Frontal cortex (tissue), 4 donors: ENCODE data around the gene LHX2. TPM values are rescaled to one million over a fixed set of nuclear protein-coding genes. Genes with fewer than 3 reads are reported as not detected.

Experiments used
- DNase-seq, 2 donors: peaks; one replicate each; pipeline ENCODE4 v3.0.0; 2012; ENCODE audit warnings: low spot score in 2 of 2
- FAIRE-seq: peaks from 2 replicates; lab custom pipeline; 2012; peaks lifted over from hg19 to GRCh38; lab: Jason Lieb, UNC
- total RNA-seq: library from RNA; depleted of rRNA; stranded (reverse); fragments of >200 nt; gene quantifications from one replicate; pipeline ENCODE4 v1.2.3, GENCODE V29; 2014
- donor health status: control.
- donor health status: control.
- donor health status: control.

The LHX2 gene
- total RNA-seq, 1 donor from 2014 or later: 73.0 TPM

DNA sequence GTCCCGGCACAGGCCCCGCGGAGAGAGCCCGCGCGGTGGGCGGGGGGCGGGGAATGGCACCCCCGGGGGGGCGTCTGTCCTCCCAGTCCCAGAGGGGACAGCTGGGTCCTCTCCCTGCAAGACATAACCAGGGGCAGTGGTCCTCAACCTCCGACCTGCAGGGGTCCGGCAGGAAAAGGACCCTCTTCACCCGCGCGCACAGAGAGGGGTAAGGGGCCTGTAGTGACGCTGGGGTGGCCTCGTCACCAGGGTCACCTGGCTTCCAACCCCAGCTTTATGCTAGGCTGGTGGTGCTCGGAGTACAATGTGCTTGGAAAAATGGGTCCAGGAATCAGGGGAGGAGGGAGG, 34.2 kb downstream of the LHX2 start:
- FAIRE-seq (no peak), DNase-seq (no peak)

DNA sequence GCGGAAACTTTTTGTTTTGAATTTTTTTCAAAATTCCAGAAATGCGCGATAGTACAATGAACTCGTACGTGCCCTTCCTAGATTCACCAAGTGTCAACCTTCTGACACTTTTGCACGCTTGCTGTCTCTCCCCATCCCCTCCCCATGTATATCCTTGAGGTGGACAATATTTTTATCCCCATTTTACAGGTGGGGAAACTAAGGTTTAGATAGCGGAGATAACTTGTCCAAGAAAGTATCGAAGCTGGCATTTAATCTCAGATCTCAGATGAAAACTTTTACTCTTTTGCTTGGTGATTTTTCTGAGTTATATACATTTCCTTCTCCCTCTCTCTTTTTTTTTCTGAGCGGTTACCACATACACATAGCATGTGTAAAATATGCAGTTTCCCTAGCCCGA, 34.6 kb downstream of the LHX2 start:
- FAIRE-seq: no peak
- DNase-seq: no peak

DNA sequence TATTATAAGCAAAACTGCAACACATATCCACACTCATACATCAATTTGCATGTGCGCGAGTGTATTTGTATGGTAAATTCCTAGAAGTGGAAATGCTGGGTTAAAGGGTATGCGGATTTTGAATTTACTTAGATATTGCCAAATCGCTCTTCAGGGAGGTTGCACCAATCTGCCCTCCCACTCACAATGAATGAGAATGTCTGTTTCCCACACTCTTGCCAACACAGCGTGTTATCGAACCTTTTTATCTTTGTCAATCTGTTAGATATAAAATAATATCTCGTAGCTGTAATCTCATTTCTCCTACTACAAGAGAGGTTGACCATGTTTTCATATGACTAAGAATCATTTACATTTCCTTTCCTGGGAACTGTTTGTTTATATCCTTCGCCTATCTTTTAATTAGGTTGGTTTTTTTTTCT, 35.7 kb downstream of the LHX2 start:
- no peak for FAIRE-seq

DNA sequence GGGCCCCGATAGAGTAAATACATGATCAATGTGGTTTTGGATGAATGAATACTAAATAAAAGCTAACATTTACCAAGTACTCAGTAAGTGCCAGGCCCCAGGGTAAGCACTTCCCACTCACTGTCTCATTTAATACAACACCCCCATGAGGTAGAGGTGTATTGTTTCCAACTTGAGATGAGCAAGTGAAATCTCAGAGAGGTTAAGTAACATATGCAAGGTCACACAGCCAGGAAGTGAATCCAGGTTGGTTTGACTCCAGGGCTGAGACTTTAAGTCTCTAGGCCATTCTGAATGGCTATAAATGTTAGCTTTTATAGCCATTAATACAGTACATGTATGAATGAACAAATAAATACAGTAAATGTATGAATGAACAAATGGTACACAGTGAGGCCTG, 39.4 kb downstream of the LHX2 start:
- FAIRE-seq (no peak), DNase-seq (no peak)

More for the DNA sequence above, 35.7 kb downstream of the LHX2 start:
- no peak for DNase-seq

DNA sequence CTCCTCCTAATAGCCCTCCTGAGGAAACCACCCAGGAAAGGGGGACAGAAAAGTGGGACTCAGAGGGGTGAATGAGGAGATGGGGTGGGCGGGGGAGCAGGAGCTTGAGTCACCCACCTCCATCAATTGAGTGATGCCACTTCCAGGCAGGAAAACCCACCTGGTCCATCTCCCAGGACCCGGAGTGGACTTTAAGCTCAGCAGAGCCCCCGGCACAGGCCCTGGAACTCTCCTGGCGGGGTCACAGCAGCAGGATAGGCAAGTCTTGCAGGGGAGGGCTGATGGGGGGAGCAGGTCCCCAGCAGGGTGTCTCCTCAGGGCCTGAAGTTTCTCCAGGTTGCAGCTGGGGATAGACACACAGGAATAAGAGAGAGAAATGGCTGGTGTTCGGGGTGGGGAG, 40.8 kb downstream of the LHX2 start:
- no peak for FAIRE-seq
- DNase-seq: no peak

DNA sequence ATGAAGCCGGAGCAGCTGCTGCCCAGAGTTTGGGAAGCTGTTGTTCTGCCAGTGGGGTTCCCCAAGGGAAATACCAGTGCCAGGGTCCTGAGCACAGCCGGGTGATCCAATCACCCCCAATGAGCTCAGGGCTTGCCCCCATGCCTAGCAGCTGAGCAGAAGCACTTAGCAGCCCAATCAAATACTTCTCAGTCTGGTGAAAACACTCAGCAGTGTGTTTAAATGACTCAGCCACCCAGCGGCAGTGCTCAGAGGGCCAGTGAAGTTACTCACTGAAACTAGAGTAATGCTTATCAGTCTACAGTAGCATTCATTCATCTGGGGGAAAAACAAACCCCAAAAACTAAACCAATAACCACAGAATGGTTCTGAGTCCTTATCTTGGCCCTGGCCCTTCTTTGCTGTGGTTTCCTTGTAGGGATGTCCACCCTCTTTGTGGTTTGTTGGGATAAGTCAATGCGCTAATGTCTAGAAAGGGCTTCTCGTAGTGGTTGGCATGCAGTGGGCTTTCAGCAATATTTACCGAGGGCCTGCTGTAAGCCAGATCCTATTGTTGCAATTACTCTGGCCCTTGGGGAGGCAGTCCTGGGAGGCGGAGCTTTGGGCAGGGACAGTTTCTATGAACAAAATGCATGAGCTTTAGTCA, 43.1 kb downstream of the LHX2 start:
- no peak for DNase-seq
- no peak for FAIRE-seq

DNA sequence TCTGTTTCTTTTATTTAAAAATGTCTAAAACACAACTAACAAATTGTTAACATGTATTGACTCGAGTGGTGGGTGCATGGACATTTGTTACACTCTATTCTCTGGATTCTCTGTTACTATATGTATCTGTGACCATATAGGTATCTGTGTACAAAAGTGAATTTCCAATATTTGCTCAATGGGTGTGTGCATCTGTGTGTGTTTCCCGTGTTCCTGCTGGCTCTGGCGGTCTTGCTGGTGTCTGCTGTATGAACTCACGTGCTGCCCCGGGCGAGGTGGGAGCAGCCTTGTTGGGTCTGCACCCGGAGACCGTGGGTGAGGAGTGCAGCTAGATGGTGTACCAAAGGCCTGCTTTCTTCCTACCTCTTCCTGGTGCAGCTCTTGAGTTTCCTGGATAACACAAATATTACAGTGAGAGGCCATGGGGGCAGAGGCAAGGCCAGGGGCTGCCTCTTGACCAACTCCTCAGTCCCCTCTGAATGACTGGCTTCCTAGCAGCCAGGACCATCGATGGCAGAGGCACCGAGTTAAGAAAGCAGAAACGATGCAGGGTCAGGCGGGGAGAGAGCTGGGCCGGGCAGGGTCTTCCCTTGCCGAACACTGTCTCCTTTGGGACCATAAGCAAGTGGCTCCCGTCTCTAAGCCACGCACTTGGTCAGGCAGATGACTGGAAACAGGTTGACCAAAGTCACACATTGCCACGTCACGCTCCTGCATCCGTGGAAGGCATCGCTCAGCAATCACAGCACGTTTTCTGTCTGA, 49.5 kb downstream of the LHX2 start:
- DNase-seq (no peak), FAIRE-seq (no peak)

DNA sequence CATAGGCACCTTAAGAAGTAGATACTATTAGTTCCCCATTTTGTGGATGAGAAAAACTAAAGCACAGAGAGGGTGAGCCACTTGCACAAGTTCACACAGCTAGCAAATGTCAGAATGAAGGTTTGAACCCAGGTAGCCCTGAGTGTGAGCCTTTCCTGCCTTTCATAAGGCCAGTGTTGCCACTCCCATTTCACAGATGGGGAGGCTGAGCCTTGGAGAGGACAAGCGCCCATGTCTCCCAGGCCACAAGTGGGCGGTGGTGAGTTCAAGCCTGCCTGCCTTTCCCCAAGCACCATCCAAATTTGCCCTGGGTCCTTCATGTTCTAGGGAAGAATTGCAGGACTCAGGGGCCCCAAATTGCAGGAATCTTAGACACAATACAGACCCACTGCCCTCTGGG, 50.6 kb downstream of the LHX2 start:
- FAIRE-seq (no peak), DNase-seq (no peak)

DNA sequence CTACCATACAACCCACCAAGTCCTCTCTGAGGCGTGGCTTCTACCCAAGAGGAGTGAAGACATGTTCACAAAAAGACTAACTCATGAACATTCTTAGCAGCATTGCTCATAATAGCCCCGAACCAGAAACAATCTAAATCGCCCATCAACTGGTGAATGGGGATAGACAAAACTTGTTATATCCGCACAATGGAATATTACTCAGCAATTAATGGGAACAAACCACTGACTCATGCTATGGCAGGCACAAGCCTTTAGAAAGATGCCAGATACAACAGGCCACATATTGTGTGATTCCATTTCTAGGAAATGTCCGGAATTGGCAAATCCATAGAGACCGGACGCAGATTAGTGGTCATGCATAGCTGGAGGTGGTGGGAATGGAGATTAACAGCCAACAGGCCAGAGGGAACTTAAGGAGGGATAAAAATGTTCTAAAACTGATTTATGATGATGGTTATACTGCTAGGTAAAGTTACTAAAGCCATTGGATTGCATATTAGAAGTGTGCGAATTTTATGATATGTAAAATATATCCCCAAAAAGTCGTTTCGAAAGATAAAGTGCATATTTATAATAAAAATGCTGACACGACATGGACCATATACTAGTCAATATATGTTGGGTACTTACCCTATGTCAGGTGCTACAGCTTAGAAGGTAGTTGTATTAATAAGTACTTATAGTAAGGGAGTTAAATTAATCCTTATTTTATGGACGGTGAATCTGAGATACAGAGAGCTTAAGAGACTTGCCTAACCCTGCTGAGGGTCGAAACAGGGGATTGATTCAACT, 55.4 kb downstream of the LHX2 start:
- no peak for FAIRE-seq
- no peak for DNase-seq

DNA sequence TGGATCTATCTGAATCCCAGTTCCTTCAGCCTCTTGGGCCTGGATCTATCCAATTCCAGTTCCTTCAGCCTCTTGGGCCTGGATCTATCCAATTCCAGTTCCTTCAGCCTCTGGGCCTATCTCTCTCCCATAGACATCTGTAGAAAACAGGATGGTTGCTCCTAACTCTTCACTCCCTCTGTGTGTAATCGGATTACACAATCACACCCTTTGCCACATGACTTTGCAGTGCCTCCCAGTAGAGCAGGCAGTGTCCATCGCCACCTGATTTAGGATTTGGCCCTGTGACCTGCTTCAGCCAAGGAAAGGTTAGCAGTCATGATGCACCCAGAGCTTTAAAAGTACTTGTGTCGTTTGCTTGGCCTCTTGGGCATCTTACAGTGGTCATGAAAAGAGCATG, 56.7 kb downstream of the LHX2 start:
- DNase-seq: no peak
- FAIRE-seq: no peak

DNA sequence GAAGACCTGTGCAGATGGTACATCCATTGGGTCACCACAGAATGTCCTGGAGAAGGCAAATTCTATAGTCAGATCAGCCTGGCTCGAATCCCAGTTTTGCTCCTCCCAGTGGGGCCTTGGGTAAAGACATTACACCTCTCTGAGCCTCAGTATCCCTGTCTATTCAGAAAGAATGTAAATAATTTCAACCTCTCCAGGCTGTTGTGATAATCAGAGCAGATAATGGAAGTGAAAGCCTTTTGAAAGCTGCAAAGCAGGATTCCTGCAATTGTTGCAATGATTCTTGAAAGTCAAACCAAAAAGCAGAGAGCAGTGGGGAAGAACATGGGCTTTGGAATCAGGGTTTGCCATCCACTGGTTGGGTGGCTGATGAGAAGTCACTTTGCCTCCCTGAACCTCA, 63.2 kb downstream of the LHX2 start:
- no peak for FAIRE-seq
- DNase-seq: no peak

DNA sequence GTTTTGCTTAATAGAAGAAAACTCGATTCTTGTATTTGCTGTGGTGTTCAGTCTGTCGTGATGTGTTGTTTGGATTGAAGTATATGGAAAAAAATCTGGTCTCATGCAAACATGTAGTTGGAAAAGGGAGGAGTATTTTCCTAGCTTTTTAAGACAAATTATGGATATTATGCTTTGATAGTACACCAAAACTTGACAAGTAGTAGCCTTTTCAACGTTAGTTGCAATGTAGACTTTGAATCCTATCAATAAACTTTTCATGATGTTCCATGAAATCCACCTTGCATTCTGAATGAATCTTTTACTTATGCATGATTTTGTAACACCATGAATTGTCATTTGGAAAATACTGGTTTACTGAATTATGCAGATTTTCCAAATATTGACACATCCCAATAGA, 64.2 kb downstream of the LHX2 start:
- DNase-seq (no peak), FAIRE-seq (no peak)

DNA sequence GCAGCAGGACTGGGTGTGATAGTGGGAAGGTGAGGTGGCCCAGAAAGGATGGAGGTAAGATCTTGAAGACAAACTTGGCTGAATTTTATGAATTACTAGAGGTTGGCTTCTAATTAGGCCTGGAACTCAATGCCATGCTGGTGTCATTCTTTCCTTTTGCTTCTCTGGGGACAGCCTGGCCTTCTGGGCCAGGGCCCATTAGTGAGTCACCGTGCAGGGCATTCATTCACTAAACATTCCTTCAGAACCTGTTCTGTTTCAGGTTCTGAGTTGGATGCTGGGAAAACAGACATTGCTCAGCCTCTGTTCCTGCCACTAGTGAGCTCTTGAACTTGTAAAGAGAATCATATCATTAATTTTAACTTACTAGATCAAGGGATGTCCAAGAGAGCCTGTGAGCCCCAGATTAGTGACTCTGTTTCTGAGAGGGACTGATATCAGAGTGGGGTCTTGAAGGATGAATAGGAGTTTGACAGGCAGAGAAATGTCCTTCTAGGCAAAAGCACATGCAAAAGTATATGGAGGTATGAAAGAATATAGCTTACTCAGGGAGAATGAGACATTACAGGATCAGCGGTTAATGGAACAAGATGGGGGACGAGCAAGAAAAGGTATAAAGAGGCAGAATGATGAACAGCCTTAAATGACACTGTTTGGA, 66.5 kb downstream of the LHX2 start:
- DNase-seq (no peak), FAIRE-seq (no peak)

DNA sequence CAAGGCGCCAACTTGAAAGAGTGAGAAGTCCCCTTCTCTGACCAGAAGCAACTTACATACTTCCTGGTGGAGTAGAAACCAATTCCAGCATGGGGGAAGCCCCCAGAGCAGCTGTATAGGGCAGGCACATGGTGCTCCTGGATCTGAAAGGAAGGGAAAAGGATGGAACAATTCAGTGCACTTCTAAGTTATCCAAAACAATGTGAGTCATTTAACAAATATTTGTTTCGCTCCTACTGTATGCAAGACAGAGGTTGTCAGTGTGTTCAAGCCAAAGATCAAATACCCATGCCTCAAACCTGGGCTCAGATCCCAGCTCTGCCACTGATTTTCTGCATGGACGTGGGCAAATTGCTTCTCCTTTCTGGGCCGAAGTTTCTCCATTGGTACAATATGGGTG, 67.1 kb downstream of the LHX2 start:
- no peak for DNase-seq
- no peak for FAIRE-seq

DNA sequence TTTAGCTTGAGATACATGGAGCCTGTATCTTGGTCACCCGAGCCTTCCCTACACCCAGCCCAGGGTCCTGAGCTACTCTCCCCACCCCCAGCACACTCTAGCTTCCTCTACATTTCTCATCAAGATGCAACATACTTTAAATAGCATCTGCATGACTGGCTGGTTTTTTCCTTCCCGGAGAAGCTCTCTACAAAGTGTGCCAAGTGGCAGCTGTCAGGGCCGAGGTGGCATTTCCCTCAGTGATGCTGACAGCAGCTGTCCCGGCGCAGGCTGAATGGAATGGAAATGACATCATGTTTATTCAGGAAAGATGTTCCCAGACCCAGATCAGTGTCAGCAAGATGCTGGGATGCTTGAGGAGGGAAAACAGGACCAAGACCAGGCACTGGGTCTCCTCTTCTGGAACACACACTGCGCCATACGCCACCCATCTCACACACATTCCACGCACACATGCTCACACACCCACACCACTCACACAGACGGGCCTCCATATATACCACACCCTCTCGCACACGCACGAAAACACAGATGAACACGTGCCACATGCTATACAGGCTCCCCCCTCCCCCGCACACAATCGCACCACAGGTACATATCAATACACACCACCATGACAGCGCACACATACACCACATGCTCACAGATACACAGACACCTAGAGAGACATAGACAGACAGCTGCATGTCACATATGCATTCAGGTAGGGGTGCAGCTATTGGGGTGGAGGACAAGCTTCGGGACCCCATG, 67.8 kb downstream of the LHX2 start:
- DNase-seq: no peak

DNA sequence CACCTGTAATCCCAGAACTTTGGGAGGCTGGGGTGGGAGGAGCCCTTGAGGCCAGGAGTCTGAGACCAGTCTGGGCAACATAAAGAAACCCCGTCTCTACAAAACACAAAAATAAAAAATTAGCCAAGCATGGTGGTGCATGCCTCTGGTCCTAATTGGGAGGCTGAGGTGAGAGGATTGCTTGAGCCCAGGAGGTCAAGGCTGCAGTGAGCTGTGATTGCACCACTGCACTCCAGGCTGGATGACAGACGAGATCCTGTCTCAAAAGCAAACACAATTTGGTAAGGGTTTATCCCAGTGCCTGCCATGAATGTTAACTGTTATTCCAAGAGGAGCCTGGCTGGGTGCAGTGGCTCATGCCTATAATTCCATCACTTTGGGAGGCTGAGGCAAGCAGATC, 71.1 kb downstream of the LHX2 start:
- FAIRE-seq (no peak), DNase-seq (no peak)

More for the DNA sequence above, 67.8 kb downstream of the LHX2 start:
- FAIRE-seq: no peak
